NCI-H2196 (cell line): ENCODE results near the gene RBM14.

ENCODE experiments used
- DNase-seq: peaks from one replicate; lab custom pipeline; 2025; ENCODE audit not compliant: unreplicated experiment; lab: John Stamatoyannopoulos, UW

RBM14 gene

DNA sequence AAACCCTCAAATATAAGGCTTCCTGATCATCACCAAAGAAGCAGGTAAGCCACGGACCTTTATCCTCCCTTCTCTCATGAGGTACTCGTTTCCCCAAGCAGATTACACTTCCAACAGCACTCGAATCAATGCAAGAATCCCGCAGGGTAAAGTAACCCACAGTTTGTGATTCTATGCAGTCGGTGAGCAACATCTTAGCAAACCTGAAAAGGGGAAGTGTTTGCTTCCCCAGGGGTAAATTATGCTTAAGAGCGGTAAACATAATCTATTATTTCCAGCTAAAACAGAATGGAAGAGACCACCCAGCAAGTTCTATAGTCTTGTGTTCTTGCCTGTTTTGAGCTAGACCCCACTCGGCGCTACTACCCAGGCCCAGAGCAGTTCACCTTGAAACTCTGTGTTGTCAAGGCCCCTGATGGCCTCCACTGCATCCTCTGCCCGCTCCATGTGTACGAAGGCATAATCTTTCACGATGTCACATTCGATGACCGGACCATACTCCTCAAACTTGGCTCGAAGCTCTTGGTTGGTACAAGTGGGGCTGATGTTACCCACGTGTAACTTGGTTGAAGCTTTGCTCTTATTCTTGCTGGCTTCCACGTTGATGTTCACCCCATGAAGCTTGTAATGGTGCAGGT, 60.0 kb downstream of the RBM14 start:
- DNase-seq, result no peak
